SU-DHL-6 (cell line): ENCODE results near the gene XYLT1.

Experiments used
- CTCF ChIP-seq: fragments of 200-600 bp; sonication (generic); IDR thresholded peaks from one replicate; pipeline ENCODE4 v1.5.1; 2017; ENCODE audit warnings: antibody characterized with exemption, mild to moderate bottlenecking, low read length, moderate library complexity; ENCODE audit not compliant: insufficient read depth, poor library complexity, severe bottlenecking
- EZH2phosphoT487 ChIP-seq: fragments of 200-600 bp; sonication (generic), shearing (Covaris generic); conservative IDR thresholded peaks from 2 replicates; pipeline ENCODE4 v1.6.1; 2018; ENCODE audit warnings: mild to moderate bottlenecking, antibody characterized with exemption, low read length, moderate library complexity, mixed read lengths

- TF ChIP-seq CTCF, result no peak
- no peak for TF ChIP-seq EZH2phosphoT487
Observed at GRCh38 chr16:17488506-17488905, 17.7 kb upstream of the XYLT1 start.
